Thoracic aorta (tissue), 2 donors: ENCODE results near the gene MFAP4. TPM values are rescaled to one million over a fixed set of nuclear protein-coding genes. Genes with fewer than 3 reads are reported as not detected.
A peak's percentile ranks its signal among the peaks of the same experiment; 100 is the strongest.

Experiments used
- ATAC-seq: fragments of 150-250 bp; one replicate; pipeline ENCODE4 v1.8.0; 2017; ENCODE audit warnings: low read depth; ENCODE audit not compliant: insufficient number of reproducible peaks, low FRiP score
- DNase-seq: peaks from one replicate; pipeline ENCODE4 v3.0.0-alpha.2; 2020; ENCODE audit warnings: low spot score
- H3K27ac ChIP-seq, 2 donors: fragments of 200-600 bp; sonication (generic); 1 replicate in 1 of 2; 2 replicates in 1 of 2; pipeline ENCODE4 v1.5.1; 2016; ENCODE audit warnings: mild to moderate bottlenecking in 2 of 2, moderate library complexity in 2 of 2
- H3K27me3 ChIP-seq: fragments of 200-600 bp; sonication (generic); replicated peaks from 2 replicates; pipeline ENCODE4 v1.6.0; 2016; ENCODE audit warnings: mild to moderate bottlenecking; ENCODE audit not compliant: insufficient read depth
- H3K36me3 ChIP-seq: fragments of 200-600 bp; sonication (generic); one replicate; pipeline ENCODE4 v1.5.1; 2016
- H3K4me1 ChIP-seq, 2 donors: fragments of 200-600 bp; sonication (generic); 1 replicate in 1 of 2; 2 replicates in 1 of 2; pipeline versions ENCODE4 v1.5.1 to v1.6.0; 2016; ENCODE audit warnings: low read depth in 2 of 2, mild to moderate bottlenecking in 1 of 2; ENCODE audit not compliant: control insufficient read depth in 1 of 2
- H3K4me3 ChIP-seq: fragments of 200-600 bp; sonication (generic); 2 replicates; pipeline ENCODE4 v1.5.1; 2016; ENCODE audit warnings: mild to moderate bottlenecking
- H3K9me3 ChIP-seq: fragments of 200-600 bp; sonication (generic); 2 replicates; pipeline ENCODE4 v1.5.1; 2016
- total RNA-seq, 2 donors: library from RNA; depleted of rRNA; stranded (reverse); fragments of >200 nt; gene quantifications; one replicate each; pipeline versions ENCODE4 v1.1.0 to v1.2.3, GENCODE V29; 2016
- TF ChIP-seq, protein P1 (sequence below): fragments of 200-600 bp; sonication (generic); IDR thresholded peaks from one replicate; pipeline ENCODE4 v1.5.1; 2019; ENCODE audit warnings: antibody characterized with exemption

The MFAP4 gene
- total RNA-seq, 2 donors from 2014 or later: 425 to 501 TPM

DNA sequence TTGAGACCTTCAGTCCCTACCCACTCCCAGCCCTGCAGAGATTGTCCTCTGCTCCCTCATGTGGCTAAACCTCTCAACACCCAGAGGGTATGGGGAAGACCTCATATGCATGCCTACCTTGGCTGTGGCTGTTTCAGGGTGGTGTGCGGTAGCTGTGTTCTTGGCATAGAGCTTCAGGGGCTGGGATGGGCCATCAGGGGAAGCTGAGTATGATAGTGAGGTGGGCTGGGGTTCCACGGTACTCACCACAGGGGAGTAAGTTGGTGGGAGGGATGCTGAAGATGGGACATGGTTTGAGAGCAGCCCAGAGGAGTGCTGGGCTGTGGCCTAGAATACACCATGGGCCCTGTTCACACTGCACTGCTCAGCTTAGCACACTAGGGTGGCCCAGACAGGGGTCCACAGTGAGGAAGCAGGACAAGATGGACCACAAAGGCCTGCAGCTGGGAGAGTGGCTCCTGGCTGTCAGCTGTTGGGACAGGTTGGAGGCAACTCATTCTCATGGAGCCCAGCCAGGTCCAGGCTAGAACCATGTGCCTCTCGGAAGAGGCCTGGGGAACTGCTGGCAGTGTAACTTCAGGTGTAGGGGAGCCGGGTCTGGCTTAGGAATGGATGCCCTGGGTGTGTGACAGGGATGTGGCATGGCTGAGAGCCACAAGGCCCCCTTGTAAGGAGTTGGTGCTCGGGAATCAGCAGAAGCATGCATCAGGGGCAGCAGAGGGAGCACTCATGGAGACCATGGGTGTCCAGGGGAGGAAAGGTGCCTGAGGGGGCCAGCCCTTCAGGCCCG lies 3.1 kb downstream of the MFAP4 start:
- no peaks in the 10 kb centered on the region for H3K27me3 ChIP-seq
- peak overlapping the region; percentile 69 for H3K4me3 ChIP-seq
- H3K27ac ChIP-seq: peak overlapping the region; percentile 98 to 99
- no peak for DNase-seq
- H3K9me3 ChIP-seq: no peaks in the 10 kb centered on the region
- peaks cover 26% of the 10 kb centered on the region for H3K36me3 ChIP-seq
- TF ChIP-seq, protein P1, sequence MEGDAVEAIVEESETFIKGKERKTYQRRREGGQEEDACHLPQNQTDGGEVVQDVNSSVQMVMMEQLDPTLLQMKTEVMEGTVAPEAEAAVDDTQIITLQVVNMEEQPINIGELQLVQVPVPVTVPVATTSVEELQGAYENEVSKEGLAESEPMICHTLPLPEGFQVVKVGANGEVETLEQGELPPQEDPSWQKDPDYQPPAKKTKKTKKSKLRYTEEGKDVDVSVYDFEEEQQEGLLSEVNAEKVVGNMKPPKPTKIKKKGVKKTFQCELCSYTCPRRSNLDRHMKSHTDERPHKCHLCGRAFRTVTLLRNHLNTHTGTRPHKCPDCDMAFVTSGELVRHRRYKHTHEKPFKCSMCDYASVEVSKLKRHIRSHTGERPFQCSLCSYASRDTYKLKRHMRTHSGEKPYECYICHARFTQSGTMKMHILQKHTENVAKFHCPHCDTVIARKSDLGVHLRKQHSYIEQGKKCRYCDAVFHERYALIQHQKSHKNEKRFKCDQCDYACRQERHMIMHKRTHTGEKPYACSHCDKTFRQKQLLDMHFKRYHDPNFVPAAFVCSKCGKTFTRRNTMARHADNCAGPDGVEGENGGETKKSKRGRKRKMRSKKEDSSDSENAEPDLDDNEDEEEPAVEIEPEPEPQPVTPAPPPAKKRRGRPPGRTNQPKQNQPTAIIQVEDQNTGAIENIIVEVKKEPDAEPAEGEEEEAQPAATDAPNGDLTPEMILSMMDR: no peak
- peaks cover 46 to 91% of the 10 kb centered on the region in 2 donors for H3K4me1 ChIP-seq
- no peak for ATAC-seq

DNA sequence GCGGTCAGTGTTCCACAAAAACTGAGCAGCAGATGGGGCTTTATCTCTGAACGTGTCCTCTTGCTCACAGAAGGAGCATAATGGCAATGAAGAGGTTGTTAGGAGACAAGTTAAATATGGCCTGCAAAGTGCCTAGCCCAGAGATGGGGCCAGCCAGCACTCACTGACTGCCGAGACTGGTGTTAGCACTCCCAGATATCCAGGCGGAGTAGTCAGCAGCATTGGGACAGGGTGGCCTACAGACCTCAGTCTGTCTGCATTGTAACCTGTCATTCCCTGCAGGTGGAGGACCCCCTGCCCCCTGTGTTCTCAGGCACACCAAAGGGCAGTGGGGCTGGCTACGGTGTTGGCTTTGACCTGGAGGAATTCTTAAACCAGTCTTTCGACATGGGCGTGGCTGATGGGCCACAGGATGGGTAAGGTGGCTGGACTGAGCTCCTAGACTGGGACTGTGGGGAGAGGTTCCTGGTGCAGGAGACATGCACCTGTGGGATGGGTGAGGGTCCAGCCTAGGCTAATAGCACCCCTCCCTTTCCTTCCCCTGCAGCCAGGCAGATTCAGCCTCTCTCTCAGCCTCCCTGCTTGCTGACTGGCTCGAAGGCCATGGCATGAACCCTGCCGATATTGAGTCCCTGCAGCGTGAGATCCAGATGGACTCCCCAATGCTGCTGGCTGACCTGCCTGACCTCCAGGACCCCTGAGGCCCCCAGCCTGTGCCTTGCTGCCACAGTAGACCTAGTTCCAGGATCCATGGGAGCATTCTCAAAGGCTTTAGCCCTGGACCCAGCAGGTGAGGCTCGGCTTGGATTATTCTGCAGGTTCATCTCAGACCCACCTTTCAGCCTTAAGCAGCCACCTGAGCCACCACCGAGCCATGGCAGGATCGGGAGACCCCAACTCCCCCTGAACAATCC lies 4.2 kb downstream of the MFAP4 start:
- TF ChIP-seq, protein P1: no peak
- H3K4me1 ChIP-seq: peaks cover 35 to 83% of the 10 kb centered on the region in 2 donors
- no peaks in the 10 kb centered on the region for H3K9me3 ChIP-seq
- no peaks in the 10 kb centered on the region for H3K27me3 ChIP-seq
- H3K4me3 ChIP-seq: no peak overlapping the region
- H3K27ac ChIP-seq: peak overlapping the region; percentile 34 to 99
- peaks cover 26% of the 10 kb centered on the region for H3K36me3 ChIP-seq
- ATAC-seq: no peak
- DNase-seq: no peak

DNA sequence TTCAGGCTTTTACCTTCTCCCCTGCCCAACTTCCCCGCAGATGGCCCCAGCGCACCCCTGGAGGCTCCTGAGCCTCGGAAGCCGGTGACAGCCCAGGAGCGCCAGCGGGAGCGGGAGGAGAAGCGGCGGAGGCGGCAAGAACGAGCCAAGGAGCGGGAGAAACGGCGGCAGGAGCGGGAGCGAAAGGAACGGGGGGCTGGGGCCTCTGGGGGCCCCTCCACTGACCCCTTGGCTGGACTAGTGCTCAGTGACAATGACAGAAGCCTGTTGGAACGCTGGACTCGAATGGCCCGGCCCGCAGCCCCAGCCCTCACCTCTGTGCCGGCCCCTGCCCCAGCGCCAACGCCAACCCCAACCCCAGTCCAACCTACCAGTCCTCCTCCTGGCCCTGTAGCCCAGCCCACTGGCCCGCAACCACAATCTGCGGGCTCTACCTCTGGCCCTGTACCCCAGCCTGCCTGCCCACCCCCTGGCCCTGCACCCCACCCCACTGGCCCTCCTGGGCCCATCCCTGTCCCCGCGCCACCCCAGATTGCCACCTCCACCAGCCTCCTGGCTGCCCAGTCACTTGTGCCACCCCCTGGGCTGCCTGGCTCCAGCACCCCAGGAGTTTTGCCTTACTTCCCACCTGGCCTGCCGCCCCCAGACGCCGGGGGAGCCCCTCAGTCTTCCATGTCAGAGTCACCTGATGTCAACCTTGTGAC lies 5.1 kb downstream of the MFAP4 start:
- TF ChIP-seq, protein P1: no peak
- Histone ChIP-seq H3K27ac (peak overlapping the region; percentile 34 to 99), H3K27me3 (no peaks in the 10 kb centered on the region), H3K9me3 (no peaks in the 10 kb centered on the region), H3K36me3 (peaks cover 26% of the 10 kb centered on the region), H3K4me3 (no peak overlapping the region), H3K4me1 (peaks cover 30 to 78% of the 10 kb centered on the region in 2 donors)
- DNase-seq: no peak
- ATAC-seq: no peak

DNA sequence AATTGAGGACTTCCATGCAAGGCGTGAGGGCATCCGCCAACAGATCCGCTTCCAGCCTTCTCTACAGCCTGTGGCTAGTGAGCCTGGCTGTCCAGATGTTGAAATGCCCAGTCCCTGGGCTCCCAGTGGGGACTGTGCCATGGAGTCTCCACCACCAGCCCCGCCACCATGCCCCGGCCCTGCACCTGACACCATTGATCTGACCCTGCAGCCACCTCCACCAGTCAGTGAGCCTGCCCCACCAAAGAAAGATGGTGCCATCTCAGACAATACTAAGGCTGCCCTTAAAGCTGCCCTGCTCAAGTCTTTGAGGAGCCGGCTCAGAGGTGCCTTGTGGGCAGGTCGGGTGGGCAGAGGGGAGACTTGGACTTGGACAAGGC lies 5.6 kb downstream of the MFAP4 start:
- peaks cover 32 to 77% of the 10 kb centered on the region in 2 donors for H3K4me1 ChIP-seq
- TF ChIP-seq, protein P1: no peak
- no peak overlapping the region for H3K4me3 ChIP-seq
- H3K27ac ChIP-seq: peak overlapping the region in 1 of 2 donors; percentile 3
- H3K9me3 ChIP-seq: no peaks in the 10 kb centered on the region
- peaks cover 26% of the 10 kb centered on the region for H3K36me3 ChIP-seq
- no peaks in the 10 kb centered on the region for H3K27me3 ChIP-seq
- ATAC-seq: no peak
- DNase-seq: no peak
